HG02840 (cell line): ENCODE measurements around the gene PAM16.

Source experiments
- ATAC-seq: cut with Tn5 transposase; IDR thresholded peaks from one replicate; pipeline ENCODE4 v1.9.1; 2021; ENCODE audit warnings: mild to moderate bottlenecking, moderate library complexity, moderate number of reproducible peaks; ENCODE audit not compliant: unreplicated experiment, low FRiP score

Gene PAM16

DNA sequence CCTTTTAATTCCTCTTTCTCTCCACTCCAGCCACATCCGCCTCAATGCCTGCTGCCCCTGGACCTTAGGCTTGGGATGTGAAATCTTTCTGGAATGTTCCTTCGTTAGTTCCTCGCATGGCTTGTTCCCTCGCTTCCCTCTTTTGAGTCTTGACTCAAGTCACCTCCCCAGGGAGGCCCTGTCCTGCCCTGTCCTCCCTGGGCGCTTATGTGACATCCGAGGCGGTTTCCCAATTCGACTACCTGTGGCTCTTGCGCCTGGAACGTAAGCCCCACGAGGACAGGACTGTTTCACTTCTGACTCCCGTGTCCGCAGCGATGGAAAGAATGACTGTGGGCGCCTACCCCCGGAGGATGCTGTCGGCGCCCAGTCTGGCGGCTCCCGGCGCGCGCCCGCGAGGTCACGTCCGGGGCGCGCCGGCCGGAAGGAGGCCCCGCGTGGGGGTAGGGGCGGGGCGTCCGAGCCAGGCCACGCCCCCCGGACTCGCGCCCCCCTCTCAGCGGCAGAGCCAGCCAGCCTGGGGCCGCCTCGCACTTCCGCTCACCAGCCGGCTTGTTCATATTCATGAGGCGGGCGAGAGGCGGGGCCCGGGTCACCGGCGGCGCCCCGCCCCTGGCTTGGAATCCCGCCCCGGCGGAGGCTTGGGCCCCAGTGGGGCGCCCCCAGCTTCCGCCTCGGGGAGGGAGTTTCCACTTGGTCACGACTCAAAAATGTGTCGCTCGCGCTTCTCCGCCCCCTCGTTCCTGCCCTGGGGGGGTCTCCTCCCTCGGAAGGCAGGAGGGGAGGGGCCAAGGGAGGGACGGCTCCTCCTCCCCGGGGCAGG lies 43.7 kb downstream of the PAM16 start:
- peak; percentile 88 for ATAC-seq

DNA sequence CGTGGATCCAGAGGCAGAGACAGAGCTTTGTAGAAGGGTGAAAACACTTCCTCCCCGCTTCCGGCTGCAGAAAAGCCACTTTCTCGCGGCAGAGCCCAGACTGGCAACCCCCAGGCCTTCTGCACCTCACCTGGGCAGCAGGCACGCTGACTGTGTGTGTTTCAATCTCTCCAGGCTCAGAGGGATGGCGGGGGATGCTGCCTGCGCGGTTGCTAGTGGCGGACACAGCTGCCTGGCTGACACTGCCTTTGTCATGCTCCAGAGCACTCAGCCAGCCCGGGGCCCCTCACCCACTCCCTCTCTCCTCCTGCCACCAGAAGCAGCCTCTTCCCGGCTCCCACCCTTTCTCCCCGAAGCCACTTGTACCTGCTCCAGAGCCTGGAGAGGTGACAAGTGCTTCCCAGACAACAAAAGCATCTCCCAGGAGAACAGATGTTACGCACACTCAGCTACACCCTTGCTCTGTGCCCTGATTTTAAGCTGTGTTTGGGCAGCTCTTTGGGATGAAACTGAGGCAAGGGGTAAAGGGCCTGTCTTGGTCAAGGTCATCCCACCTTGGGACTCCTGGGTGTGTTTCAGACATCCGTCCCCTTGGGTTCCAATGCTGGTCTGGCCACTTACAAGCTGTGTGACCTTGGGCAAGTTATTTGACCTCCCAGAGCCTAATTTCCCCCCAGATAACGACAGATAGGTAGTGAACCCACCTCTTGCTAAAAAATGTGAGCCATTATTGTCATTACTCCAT lies 44.5 kb downstream of the PAM16 start:
- ATAC-seq = no peak

DNA sequence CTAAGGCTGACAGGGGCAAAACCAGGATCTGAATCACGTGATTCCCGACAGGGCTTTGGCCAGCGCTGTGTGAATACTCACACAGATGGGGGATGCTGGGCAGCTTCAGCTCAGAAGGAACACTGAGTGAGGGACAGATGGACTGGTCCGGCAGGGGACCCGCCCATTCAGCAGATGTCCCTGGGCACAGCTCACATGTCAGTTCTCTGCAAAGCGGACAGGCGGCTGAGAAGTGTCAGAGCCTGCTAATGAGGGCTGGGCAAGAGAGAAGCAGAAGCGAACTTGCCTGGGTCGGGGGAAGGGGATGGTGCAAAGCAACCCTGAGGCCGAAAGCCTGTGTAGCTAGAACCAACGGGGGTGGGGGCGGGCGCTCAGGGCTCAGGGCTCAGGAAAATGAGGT lies 47.1 kb downstream of the PAM16 start:
- ATAC-seq = no peak

DNA sequence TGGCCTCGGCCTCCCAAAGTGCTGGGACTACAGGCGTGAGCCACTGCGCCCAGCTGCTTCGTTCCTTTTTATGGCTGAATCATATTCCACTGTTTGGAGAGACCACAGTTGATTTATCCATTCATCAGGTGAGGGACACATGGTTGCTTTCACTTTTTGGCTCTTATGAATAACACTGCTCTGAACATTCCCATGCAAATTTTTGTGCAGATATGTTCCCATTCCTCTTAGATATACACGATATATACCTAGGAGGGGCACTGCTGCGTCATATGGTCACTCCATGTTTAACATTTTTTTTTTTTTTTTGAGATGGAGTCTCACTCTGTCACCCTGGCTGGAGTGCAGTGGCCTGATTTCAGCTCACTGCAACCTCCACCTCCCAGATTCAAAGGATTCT lies 49.2 kb downstream of the PAM16 start:
- ATAC-seq = no peak

DNA sequence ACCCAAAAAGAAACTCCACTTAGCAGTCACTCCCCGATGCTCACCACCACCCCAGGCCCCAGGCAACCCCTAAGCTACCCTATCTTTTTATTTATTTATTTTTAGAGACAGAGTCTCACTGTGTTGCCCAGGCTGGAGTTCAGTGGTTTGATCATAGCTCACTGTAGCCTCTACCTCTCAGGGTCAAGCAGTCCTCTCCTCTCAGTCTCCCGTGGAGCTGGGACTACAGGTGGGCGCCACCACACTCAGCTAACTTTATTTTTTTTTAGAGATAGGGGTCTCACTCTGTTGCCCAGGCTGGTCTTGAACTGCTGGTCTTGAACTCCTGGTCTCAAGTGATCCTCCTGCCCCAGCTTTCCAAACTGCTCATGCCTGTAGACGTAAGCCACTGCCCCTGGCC lies 49.9 kb downstream of the PAM16 start:
- ATAC-seq = no peak

DNA sequence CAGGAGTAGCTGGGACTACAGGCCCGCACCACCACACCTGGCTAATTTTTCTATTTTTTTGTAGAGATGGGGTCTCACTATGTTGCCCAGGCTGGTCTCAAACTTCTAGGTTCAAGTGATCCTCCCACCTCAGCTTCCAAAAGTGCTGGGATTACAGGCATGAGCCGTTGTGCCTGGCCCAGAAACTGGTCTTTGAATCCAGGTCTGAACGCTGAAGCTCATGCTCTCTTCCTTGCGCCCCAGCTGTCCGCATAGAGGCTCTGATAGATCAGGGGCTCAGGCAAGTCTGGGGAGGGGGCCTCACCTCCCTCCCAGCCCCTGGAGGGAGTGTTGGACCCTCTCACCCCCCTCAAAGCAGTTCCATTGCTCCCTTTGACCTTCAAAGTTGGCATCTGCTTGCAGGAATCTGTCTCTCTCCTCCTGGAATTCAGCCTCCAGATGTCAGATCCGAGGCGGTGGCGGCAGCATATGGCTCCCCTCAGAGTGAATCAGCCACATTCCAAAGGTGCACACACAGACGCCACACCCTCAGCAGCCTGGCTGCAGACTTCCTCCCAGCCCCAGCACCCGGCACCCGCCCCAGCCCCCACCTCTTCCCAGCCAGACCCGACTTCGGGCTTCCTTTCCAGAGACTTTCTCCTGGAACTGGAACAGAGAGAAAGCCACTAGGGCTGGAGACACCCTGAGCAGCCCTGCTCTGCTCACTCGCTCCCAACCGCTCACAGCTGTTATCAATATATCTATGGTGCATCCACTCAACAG lies 52.2 kb downstream of the PAM16 start:
- ATAC-seq = no peak

DNA sequence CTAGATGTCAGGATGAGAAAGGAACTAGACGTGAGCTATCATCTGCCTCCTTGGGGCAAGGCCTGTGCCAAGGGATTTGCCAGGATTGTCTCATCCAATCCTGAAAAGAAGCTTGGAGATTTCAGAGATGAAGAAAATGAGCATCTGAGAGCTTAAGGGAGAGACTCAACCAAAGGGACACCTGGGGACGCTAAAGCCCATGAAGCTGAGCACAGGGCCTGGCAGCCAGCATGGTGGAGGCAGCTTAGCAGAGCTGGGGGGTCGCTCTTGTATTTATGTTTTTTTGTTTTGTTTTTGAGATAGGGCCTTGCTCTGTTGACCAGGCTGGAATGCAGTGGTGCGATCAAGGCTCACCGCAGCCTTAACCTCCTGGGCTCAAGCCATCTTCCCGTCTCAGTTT lies 53.6 kb downstream of the PAM16 start:
- ATAC-seq = no peak

DNA sequence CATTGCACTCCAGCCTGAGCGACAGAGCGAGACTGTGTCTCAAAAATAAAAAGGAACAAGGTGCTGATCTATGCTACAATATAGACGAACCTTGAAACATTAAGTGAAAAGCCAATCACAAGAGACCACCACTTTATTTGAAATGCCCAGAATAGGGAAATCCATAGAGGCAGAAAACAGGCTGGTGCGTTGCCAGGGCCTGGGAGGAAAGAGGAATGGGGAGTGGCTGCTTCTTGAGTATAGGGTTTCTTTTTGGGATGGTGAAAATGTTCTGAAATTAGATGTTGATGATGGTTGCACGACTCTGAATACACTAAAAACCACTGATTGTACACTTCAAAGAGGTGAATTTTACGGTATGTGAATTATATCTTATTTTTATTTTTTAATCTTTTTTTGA lies 55.5 kb downstream of the PAM16 start:
- ATAC-seq = no peak

DNA sequence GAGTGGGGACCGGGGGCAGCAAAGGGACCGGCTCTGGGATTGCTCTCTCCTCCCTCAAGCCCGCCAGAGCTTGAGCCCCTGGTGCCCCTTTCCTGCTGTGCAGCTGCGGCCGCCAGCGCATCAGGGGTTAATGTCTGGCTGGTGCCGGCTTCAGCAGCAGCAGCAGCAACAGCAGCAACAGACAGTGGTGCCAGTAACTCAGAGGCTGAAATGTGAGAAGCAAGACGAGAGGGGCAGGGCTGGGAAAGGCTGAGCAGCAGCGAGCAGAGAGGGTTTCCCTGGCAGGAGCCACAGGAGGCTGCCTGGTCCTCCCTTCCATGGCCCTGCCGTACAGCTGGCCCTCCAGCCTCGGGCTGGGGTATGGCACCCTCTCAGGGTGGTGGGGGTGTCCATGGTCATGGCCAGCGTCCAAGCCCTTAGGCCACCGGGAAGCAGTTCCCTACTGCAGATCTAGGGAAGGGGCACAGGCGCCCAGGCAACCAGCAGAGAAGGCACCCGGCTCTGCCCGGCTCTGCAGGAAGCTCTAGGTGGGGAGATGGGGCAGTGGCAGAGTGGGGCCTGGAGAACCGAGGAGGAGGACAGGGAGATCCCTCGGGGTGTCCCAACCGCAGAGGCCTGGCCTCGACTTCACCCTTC lies 57.2 kb downstream of the PAM16 start:
- no peak for ATAC-seq

DNA sequence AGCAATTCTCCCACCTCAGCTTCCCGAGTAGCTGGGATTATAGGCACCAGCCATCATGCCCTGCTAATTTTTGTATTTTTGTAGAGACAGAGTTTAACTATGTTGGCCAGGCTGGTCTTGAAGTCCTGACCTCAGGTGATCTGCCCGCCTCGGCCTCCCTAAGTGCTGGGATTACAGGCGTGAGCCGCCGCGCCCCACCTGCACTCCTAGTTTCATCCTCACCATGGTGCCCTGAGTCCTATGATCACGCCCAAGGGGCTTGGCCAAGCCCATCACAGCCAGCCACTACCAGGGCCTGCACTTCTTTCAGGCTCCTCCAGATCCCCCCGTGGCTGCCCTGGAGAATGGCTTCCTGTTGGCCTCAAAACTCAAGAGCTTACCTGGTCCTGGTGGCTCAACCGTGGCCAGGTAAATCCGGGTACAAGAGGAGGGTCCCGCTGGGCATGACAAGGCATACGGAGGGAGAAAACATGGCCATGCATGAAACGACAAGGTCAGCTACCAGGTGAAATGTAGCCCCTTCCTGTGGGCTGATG lies 57.9 kb downstream of the PAM16 start:
- ATAC-seq = no peak

DNA sequence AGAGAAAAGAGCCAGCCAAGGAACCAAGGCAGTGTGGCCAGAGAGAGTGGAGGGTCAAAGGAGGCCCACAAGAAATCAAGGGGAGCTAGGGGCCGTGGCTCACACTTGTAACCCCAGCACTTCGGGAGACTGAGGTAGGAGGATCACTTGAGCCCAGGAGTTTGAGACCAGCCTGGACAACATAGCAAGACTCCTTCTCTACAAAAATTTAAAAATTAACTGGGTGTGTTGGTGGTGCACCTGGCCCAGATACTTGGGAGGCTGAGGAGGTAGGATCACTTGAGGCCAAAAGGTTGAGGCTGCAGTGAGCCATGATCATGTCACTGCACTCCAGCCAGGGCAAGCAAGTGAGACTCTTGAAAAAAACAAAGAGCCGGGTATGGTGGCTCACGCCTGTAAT lies 59.4 kb downstream of the PAM16 start:
- ATAC-seq = no peak
